Measurements from ENCODE around the gene ZNF236.

The ZNF236 gene

DNA sequence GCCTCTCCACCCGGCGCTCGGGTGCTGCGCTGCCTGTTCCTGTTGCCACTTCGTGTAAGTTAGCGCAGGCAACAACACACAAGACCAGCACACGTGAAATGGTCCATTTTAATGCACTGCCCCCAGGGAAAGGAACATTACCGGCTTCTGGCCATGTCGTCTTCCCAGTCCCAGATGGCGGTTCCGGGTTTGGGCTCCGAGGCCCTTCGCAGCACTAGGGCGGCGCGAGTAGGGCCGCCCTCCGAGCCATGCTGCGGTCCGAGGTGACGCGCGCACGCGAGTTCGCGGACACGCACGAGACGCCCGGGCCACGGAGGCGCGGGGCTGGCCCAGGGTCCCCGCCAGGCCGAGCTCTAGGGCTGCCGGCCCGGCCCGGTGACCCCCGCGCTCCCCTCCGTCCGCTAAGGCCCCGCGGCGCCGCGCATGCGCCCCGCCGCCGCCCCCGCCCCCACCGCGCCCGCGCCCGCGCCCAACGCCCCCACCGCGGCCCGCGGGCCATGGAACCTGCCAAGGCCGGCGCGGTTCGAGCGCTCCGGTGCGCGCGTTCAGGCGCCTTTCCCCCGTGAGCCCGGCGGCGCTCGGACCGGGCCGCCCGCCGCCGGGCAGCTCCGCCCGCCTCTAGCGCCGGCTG lies 367 bp upstream of the ZNF236 start:
- DNase-seq, result no peak

DNA sequence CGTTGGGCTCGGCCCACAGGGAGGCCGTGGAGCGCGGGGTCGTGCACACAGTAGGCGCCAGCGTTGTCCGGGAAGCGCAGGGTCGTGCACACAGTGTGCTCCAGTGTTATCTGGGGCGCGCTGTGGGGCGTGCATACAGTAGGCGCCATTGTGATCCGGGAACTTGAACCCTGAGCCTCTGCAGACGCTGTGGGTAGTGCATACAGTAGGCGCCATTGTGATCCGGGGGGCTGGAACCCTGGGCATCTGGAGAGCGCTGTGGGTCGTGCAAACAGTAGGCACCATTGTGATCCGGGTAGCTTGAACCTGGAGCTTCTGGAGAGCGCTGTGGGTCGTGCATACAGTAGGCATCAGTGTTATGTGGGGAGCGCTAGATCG lies 793 bp downstream of the ZNF236 start:
- DNase-seq, result no peak

DNA sequence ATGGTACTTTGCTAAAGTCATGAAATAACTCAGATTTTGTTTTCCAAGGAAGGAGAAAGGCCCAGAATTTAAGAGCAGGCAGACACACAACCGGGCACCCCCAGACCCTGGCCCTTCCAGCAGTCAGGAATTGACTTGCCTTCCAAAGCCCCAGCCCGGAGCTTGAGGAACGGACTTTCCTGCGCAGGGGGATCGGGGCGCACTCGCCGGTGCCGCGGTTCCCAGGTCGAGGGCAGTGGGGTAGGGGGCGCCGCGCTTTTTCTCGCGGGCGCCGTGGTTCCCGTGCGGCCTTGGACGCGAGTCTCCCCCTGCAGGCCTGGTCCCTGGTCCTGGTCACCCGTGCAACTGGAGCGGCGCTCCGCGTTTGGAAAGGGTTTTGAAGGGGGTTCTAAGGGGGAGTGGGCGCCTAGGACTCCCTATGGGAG lies 1.2 kb downstream of the ZNF236 start:
- DNase-seq, result no peak

DNA sequence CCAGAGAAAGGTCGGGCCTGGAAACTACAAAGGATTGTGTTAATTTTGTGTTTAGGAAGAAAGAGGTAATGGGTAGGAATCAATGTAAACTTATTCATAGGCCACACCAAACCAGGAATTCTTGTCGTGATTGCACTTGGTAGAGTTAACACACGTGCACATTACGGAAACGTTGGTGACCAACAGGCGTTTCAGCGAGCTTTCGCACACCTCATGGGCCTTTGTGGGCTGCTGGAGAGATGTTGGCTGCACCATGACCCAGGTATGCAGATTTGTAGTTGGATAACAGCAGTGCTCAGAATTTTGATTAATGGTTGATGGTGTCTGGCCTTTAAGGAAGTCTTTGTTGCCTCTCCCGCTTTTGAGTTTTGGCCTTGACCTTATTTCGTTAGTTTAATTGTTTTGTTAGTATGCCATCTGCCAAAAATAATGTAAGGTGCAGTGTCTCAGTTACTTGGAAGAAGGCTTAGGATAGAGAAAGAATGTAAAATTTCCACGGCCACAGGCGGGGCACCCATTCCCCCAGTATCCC lies 1.9 kb downstream of the ZNF236 start:
- no peak for DNase-seq

DNA sequence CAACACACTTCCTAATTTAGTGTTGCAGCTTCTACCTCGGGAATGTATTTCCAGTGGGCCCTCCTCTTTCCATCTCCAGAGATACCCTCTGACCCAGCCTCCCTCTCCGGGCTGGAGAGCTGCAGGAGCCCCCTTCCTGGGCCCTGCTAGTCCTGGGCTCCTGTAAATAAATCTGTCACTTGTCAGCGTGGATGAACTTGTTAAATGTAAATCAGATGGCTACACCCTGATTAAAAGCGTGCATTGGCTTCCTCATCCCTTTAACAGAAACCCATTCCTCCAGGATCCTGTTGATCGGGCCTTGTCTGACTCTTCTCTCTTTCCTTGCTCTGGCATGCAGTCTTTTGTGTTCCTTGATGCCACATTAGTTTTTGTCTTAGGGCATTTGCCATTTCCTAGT lies 2.4 kb downstream of the ZNF236 start:
- DNase-seq, result no peak

DNA sequence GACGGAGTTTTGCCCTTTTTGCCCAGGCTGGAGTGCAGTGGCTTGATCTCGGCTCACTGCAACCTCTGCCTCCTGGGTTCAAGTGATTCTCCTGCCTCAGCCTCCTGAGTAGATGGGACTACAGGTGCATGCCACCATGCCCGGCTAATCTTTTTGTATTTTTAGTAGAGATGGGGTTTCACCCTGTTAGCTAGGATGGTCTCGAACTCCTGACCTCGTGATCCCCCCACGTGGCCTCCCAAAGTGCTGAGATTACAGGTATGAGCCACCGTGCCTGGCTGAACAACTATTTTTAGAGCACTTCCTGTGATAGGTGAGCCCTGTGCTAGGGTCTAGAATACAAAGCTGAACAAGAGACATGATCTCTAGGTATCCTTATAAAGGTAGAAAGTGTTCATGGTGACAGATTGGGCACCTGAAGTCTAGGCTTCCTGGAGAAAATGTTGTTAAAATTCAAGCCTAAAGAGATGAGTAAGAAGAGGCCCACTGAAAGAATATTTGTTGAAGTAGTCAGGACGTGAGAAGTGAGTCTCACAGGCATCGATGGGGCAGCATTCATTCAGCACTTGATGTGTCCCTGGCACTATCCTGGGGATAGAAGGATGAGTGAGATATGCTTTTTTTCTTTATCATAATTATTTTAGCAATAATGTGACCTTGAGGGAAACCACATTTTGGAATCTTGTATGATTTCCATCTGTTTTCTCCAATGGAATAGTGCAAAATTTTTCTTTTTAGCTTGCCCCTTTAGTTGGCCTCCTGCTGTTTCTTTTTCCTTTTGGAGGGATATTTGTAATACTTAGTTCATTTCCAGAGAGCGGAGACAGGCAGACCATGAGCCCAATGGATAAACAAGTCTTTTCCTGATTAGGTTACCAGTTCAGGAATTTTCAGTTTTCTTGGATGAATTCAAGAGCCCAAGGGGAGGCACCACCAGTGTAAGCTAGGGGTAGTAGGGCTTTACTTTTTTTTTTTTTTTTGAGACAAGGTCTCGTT lies 5.1 kb downstream of the ZNF236 start:
- DNase-seq, result no peak

DNA sequence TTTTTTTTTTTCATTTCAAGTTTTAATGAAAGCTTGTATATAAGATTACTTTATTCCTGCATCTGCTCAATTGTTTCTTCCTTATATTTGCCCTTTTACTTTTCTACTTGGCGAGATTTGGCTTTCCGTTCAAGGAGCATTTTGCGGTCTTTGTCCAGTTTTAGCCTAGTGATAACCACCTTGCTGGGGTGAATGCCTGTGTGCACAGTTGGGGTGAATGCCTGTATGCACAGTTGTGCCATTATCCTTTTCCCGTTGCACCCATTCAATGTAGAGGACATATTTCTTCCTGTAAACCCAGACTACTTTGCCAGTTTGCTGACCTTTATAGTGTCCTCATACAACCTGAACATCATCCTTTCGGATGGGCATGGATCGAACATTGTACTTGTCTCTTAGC lies 12.0 kb downstream of the ZNF236 start:
- DNase-seq, result no peak

DNA sequence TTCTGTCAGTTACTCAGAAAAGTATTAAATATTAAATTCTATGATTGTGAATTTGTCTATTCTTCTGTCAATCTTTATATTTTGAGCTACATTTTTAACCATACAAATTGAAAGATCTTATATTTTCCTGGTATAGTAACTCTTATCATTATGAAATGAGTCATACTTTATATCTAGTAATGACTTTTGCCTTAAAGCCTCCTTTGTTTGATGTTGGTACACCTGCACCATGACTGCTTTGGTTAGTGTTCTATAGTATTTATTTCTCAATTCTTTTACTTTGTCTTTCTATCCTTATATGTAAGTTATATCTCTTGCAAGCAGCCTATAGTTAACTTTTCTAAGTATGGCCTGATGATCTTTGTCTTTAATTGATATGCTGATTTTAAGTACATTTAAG lies 13.0 kb downstream of the ZNF236 start:
- DNase-seq, result no peak

DNA sequence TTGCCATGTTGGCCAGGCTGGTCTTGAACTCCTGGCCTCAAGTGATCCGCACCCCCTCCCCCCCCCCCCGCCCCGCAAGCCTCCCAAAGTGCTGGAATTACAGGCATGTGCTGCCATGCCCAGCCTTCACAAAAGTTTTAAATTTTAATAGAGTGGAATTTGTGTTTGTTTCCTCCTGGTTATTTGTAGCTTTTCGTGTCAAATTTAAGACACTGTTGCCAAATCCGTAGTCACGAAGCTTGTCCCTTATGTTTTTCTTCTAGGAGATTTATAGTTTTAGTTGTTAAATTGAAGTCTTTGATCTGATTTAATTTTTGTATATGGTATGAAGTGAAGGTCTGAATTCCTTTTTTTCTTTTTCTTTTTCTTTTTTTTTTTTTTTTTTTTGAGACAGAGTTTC lies 14.7 kb downstream of the ZNF236 start:
- no peak for DNase-seq

DNA sequence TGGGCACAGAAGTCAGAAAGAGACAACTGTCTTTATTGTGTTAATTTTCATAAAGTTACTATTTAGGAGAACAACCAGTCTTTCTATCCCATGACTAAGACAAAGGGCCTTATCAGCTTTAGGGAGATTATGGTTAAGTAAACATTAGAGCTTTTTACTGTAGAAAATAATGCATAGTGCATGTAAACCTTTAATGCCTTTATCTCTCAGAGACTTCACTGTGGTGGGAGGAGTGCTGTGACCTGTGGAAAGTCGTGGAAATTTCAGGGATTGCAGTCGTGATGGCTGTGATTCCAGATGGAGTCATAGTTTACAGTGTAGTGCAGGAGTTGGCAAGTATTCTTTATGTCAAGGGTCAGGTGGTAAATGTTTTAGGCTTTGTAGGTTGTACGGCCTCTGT lies 15.8 kb downstream of the ZNF236 start:
- DNase-seq, result no peak

DNA sequence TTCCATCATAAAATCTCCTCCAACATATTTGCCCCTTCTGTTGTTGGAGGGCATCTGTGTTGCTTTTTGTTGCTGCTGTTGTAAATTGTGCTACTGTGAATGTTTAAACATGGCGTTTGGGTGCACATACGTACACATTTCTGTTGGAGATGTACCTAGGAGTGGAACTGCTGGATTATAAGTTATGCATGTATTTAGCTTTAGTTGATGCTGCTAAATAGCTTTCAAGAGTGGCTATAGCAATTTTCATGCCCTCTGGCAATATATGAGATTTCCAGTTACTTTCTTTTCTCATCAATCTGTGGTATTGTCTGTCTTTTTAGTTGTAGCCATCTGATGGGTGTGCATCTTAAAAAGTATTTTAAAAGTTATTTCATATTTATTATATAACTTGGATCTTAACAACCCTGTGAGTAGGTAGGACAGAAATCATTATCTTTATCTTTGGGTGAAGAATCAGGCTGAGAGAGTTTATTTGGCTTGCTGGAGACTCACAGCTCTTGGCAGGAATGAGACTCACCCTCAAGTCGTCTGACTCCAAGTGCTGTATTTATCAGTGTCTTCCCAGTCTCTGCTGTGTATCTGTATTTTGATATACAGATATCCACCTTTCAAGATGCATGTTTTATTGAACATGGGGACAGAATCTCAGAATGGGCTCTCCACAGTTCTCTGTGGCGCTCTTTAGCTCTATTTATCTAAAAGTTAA lies 16.9 kb downstream of the ZNF236 start:
- no peak for DNase-seq

DNA sequence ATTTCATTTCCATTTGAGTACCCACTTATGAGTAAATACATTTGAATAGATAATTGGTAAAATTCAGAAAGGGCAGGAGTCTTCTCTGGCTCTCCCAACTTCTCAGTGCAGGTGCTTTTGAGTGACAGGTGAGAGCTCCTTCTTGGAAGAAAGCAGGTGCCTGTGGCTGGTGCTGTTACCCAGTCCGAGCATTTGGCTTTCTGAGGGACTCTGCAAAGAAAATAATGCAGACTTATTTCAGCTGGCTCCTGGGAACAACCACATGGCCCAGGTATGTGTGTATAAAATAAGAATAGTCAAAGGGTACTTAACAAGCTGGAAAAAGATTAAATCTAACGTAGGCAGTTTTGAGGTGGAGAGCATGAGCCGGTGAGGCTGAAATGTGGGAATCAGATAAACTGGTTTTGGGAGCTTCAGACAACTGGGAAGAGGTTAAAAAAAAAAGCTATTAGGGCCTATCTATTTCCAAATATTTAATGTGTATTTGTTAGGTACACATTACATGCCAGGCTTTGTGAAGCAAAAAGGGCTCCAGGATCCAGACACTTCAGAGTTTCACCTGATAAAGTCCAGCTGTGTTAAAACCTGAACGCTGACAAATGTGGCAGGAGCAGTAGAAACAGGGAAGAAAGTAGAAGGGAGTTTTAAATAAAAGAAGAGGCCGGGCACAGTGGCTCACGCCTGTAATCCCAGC lies 20.6 kb downstream of the ZNF236 start:
- no peak for DNase-seq

DNA sequence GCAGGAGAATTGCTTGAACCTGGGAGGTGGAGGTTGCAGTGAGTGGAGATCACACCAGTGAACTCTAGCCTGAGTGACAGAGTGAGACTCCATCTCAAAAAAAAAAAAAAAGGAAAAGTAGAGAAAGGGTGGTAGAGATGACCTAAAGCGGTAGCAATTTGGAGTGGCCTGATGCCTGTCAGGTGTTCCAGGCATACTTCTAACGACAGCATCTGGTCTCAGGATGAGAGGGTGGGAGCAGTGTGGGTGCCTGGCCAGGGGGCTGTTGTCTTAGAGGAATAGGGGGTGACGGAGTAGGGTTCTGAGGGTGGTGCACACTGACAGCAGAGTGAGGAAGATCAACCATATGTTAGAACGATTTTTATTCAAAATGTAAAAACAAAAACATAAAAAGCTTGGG lies 21.8 kb downstream of the ZNF236 start:
- DNase-seq, result no peak

DNA sequence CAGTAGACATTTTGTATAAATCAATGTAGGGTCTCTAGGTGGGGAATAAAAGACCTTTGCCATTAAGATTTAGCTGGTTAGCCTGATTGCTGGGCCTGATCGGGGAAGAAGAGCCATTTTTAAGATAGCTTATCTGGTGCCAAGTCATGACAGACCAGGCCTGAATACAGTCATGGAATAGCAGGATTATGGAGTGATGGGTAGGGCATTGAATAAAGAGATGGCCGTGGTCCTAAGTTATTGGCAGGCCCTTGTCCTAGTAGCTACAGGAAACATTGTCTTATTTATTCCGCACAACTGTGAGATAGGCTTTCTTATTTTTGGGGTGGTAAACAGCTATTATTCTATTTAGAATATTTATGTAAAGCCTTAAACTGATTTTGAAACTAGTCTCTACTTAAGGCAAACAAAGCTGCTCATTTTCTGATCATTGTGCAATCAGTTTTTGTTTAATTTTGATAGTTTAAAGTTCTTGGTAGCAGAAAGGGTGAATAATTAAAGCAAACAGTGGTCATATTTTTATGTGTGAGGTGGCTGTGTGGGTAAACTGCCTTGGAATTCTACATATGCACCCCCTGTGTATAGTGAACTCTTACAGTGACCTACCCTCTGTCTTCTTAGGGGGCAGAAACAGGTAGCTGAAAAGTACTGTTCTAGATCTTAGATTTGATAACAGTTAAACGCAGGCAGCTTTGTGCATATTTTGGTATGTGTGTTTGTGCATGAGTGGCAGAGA lies 22.6 kb downstream of the ZNF236 start:
- DNase-seq, result no peak

DNA sequence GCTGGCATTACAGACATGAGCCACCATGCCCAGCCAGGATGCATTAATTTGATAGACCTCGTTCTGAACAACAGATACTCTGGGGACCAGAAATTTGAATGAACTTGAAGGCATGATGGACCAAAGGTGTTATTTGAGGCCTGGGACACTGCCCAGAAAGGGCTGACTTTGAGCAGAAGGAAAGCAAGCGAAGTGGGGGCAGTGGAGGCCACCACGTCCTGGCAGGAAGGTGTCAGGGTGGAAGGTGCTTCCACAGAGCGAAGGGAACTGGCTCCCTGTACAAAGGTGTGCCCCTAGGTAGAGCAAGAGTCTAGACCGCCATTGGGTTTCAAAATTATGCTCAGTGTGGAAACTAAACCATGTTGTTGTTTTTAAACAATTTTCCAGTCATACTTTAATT lies 23.9 kb downstream of the ZNF236 start:
- no peak for DNase-seq

DNA sequence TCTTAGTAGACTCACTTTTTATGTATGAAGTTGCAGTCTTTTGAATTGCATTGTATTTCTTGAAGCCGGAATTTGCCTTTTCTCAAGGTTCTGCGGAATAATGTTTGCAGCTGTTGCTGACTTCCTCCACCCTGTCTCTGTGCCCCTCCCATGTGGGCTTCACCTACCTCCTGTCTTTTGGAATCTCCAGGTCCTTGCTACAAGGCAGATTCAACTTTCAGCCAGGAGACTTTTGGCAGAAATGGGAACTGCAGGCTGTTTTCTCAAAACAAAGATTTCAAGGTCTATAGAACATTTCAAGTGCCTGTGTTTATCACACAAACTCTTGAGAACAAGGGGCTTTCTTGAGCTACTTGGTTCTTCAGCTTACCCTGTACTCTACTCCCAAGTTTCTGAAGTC lies 25.6 kb downstream of the ZNF236 start:
- no peak for DNase-seq

DNA sequence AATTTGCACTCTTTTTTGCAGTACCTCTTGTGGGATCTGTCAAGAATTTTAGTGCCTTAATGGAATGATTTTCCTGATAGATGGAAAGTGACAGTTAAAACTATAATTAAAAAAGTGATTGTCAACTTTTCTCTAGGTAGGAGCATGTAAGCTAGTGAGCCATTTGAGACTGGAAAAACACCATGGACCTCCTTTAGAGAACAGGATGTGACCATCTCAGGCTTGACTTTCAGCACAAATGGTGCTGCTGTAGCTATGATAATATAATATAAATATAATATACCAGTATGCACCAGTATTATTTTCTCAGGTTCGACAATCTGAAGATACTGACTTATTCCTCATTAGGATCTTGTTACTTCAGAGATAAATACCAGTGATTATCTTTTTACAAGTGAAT lies 27.8 kb downstream of the ZNF236 start:
- DNase-seq, result no peak

DNA sequence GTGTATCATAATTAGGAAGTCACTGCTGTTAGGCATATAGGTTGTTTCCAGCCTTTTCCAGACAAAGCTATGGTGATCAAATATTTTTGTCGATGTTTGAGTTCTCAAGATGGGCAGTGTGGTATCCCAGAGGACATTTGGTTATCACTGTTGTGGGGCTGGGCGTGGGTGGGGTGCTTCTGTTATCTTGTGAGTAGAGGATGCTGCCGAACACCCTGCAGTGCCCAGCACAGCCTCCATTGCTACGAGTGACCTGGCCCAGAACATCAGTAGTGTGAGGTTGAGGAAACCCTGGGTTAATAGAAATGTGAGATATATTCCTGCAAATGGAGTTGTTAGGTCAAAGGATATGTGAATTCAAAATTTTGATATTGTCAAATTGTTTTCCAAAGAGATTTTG lies 33.2 kb downstream of the ZNF236 start:
- no peak for DNase-seq

DNA sequence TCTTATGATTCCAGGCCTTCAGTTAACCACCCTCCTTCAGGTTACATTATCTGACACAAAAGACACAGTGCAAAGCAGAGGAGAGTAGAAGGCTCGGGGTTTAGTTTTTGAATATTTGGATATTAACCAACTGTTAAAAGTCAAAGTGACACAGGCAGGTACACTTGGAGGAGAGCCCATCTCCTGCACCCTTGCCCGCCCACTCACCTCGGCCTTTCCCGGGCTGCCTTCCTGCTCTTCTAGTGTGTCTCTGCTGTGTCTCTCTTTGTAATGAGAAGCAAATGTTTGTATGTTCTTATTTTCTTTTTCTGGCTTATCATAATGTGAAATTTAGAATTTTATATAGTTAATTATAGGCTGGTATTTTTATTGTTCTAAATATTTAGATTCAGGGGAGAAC lies 35.1 kb downstream of the ZNF236 start:
- no peak for DNase-seq

DNA sequence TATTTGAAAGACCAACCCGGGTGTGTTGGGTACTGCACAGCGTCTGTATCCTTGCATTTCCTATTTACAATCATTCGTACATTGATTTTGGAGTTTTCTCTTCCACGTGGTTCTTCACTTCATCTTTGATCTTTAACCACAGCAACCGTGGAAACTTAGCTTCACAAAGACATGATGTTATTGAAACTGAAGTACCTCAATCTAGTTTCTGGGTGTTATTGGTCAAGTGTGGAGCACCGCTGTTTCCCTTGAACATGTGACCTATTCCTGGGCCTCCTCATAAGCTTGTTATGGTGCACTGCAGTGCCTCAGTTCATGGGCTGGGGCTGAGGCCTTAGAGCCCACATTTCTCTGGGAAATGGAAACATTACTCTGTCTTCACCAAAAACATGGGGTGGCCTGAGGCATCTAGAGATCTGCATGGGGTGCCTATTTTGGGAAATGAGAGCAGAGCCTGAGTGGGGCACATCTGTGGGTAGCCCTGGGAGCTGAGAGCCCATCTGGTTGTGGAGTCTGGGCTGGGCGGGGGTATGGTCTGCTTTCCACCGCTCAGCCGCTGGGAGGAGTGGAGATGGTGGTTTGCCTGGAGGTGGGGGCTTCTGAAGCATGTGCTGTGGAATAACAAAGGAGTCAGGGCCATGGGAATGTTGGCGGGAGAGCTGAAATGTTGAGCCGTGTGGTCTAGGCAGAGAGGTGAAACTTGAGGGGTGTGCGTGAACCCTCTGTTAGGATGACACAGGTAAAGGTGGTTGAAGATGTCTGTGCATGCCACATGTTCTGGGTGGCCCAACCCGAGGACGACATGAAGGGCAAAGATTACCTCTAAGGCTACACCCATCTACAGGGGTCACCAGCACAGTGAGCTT lies 37.4 kb downstream of the ZNF236 start:
- DNase-seq, result no peak

DNA sequence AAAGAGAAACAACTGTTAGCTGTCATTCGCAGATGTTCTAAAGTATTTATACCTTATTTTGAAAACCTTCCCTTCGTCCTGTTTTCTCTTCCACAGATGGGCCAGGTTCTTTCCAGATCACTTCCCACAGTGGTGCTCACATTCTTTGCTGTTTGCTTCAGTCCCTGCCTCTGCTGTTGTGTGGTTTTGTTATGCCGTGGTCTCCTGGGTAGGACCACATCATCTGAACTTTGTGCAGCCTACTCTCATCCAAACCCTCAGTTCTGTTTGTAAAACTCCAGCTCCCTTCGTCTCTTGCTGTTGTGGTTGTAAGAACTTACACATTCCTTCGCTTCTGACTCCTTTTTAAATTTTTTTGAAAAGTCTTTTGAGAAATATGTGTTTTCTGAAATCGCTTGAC lies 38.1 kb downstream of the ZNF236 start:
- DNase-seq, result no peak
